IPS DF 19.7 (cell line): ENCODE results near the gene SLC5A12.

Experiments used
- DNase-seq: peaks from one replicate; pipeline ENCODE4 v3.0.0-alpha.2; 2013; ENCODE audit warnings: low read depth, low spot score

SLC5A12 gene

DNA sequence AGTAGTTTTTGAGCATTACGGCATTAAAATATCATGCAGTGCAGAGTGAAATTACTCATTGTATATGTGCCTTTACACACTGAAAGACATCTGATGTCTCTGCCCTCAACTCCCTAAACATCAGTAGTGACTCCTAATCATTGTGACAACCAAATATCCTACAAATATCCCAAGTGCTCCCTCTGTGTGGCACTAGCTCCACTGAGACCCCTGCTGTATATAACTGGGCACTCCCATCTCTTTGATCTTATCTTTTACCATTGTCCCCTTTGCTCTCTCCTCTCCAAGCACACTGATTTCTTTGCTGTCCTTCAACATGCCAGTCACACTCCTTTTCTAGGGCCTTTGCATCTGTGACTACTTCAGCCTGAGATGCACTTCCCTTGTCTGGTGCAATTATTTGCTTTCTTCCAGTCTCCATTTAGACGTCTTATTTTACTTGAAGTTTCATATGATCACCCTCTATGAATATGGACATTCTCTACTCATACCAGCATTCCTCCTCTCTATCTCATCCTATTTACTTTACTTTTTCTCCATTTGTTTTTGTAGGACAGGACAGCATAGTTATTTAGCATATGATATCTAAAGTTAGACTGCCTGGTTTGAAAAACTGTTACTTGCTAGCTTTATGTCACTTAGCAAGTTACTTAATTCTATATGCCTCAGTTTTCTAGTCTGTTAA lies 2.4 kb downstream of the SLC5A12 start:
- no peak for DNase-seq

DNA sequence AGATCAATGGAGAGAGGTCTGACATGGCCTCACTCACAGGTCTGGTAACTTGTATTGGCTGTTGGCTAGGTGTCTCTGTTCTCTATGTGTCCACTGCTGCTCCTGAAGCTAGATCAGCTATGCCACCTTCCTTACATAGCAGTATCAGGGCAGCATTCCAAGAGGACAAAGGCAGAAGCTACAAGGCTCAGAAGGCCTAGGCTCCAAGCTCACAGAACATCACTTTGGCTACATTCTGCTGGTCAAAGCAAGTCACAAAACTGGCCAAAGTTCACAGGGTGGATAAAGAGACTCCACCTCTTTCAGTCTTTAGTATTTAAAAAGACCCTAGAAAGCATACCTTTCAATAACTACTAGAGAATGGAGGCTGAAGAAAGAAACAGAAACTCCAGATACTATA lies 4.1 kb downstream of the SLC5A12 start:
- no peak for DNase-seq

DNA sequence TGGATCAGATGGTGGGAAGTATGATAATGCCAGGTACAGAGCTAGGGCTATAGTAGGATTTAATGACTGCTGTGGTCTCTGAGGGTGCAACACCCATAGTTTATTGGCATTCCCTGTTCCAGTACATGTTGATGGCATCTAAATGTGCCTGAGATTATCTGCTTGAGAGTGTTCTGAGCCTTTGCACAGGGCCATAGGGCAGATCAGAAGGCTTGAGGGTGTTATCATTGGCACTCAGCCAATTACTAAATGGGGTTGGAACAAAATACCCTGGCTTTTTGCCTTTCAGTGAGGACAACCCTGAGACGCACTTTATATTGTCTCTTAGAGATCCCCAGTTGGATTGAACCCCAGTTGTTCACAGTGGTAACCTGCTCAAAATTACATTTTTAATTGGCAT lies 6.7 kb downstream of the SLC5A12 start:
- DNase-seq: no peak

DNA sequence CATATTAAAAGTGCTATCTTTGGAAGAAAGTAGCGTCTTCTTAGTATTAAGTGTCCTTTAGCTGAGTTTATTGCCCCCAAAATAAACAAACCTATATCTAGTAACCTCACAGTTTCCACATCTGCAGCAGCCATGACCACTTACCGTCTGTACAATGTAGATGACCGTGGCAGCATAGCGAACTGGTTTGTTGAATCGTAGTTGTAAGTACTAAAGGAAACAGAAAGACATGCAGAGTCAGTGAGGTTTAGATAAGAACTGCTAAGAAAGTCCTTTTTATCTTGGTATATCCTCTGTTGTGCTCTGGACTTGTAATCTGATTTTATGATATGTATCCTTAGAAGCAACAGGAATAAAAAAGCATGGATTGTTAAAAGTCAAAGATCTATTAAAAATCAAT lies 9.4 kb downstream of the SLC5A12 start:
- no peak for DNase-seq

DNA sequence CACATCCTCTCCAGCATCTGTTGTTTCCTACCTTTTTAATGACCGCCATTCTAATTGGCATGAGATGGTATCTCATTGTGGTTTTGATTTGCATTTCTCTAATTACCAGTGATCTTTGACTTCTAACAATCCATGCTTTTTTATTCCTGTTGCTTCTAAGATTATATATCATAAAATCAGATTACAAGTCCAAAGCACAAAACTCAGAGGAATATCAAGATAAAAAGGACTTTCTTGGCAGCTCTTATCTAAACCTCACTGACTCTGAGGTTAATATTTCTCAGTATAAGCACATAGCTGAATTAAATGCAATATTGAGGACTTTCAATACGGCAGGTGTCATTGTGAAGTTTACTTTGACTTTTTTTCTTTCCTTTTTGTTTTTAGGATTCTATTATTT lies 11.4 kb downstream of the SLC5A12 start:
- DNase-seq: no peak

DNA sequence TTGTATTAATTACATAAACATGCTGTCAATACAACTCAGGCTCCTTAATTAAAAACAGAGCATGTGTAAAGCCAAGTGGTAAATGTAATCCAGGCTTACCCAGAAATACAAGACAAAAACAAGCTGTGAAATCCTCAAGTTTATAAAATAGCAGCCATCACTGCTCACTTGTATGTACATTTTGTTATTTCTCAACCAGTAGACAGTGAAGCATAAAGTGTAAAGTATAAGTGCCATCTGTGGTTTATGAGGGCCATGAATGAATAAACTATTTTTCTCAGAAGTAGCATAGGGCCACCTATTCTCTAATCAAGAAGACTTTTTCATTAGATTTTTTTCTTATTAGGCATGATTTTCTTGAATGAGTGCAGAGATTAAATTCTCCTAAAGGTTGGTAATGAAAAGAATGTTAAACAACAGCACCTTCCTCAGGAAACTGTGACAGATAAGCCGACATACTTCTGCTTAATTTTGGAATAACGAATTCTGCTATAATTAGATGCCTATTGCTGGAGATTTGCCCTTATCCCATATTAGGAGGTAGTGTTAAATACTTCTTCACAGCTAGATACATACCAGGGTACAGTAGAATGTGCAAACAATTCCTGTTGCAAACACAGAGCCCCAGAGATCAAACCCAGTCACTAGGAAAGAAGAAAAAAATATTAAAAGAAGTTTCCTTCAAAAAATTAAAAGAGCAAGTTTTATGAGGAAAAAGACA lies 13.0 kb downstream of the SLC5A12 start:
- DNase-seq: no peak

DNA sequence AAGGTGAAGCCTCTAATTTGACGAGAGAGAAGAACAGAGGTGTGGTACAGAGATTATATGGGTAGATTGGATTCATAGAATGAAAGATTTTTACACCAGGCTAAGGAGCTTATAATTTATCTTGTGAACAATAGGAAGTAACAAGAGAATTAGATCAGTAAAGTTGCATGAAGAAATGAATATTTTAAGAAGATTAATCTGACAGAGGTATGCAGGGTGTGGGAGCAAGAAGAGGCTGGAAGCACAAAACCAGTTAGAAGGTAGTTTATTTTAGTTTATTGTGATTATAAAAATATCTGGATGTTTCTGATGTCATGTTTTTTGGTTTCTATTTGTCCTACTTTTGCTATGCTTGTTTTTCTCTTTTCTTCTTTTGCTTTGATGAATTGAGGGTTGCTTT lies 15.7 kb downstream of the SLC5A12 start:
- DNase-seq: no peak

DNA sequence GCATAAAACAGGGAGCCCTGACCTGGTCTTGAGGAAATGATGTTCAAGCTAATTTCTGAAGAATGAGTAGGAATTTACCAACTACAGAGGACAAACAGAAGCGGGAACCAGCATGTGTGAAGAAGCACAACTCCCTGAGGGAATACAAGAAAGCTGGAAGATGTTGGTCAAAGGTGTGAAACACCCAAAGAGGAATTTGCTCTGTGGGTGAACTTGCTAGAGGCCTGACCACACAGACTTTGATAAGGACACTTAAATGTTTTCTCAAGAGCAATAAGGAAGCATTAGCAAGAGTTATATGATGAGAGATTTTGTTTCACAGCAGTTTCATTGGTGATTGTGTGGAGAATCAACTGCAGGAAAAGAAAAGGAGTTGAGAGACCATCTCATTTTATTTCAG lies 17.6 kb downstream of the SLC5A12 start:
- no peak for DNase-seq

DNA sequence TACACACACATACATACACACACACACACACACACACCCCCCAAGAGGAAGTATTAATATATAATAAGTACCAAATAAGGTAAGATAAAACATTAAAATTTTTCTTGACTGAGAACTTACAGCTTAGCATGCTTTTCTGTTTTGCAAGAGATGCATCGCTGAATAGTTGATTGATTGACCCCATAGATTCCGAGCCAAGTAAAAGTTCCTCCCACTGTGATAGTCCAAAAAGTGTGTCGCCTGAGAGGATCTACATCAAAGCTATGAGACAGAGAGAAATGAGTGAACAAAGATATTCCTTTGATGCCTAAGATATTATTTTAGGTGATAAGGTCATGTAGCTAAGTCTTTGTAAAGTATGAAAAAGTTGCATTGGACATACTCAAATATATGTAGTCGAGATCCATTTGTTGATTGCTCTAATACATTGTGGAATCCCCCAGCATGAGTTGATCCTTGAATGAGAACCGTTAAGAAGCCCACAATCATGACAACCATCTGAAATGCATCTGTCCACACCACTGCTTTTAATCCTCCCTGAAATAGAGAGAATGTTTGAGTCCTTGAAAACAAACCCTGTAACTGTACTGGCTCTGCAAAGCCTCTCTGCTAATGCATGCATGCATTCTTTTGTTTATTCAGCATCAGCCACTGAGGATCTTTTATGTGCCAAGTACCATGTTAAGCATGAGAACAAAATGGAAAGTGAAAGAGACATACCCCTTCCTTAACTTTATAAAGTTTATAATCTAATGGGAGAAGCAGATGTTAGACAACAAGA lies 18.3 kb downstream of the SLC5A12 start:
- DNase-seq: no peak

DNA sequence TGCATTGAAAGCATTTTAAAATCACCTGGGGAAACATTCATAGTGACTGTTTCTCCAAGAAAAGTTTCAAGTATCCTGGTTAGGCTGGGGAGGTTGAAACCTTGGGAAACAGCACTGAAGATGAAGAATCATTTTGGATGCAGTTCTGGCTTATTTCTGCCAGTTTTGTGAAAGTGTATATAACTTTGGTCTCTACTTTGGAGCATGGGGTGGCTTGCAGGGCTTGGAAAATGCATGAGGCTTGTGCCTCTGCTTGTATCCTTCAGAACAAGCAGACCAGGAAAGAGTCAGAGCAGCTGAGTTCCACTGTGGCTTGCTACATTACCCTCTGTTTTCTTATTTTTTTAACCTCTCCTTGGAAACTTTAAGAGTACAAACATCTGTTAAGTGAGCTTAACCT lies 19.5 kb downstream of the SLC5A12 start:
- DNase-seq: no peak

DNA sequence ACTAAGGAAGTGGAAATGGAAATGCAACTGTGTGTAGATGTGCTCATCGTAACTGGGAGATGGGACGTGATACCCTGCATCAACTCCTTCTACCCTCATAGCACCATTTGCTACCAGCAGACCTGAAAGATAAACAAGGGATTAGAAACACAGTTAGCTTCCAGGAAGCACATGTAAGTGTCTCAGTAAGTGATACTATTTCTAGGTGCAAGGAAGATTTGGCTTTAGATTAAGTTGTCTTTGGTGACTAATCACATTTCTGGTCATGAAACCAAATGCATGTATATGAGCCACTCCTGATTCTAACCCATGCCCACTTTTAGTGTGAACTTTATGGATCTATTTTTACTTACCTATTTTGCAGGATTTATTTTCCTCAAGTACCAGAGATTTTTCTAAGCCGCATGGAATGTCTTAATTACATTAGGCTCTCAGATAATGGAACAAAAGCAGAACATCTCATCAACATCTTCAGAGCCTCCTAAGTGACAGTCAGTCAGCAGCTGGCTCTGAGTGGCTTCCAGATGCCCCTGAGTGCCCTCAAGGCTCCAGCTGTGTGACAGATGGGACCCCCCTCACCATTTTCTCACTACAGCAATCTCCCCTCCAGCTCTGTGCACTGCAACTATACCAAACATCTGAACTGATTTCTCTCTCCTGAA lies 21.2 kb downstream of the SLC5A12 start:
- DNase-seq: no peak

DNA sequence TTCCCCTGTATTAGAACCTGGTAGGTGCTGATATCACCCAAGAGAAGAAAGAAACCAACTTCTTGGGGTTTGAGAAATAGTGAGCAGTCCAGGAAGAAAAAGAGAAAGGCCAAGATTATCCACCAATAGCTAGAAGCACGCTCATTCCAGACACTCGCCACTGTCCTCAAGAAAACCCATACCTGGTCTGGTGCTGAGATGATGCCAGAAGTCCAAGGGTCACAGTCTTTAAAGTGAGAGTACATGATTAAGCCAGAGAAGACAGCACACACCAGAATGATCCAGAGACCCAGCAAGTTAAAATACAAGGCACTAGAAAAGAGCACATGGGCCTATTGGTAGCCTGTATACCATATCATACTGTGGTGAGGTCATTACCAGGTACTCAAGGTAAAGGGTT lies 23.6 kb downstream of the SLC5A12 start:
- DNase-seq: no peak

DNA sequence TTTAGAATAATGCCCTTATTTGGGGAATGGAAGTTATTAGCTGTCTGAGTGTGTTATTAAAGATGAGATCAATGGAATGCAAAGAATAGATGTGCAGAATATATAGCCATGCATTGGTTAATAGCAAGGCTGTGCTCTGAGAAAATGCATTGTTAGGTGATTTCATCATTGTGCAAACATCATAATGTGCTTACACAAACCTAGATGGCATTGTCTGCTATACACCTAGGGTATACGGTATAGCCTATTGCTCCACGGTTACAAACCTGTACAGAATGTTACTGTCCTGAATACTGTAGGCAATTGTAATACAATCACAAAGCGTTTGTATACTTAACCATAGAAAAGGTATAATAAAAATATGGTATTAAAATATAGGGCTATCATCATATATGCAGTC lies 25.5 kb downstream of the SLC5A12 start:
- DNase-seq: no peak

DNA sequence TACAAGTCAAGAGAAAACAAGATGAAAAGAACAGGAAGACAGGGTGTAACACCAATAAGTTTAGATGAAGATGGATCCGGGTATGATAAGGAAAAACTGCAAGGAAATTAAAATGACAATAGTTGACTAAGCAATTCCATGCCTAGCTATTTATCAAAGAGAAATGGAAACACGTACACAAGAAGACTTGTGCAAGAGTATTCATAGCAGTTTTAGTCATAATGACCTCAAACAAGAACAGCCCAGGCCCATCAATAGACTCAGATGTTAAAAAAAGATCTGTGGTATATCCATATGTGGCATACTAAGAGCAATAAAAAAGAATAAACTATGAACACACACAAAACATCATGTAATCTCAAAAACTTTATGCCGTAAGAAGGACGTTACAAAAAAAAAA lies 33.2 kb downstream of the SLC5A12 start:
- DNase-seq: no peak

DNA sequence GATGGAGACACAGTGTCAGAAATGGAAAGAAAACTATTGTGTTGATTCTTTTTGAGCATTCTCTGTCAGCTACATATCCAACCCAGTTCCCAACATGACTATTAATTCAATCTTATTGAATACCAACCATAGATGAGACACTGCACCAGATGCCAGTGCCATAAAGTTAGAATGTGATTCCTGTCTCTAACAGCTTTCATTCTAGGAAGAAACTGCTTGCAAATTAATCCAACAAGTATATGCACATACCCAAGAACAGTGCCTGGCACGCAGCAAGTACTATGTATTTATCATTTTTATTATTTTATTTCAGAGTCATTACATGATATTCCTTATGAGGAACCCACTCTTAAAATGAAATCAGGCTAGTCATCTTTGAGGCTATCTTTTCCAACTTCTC lies 34.5 kb downstream of the SLC5A12 start:
- DNase-seq: no peak

DNA sequence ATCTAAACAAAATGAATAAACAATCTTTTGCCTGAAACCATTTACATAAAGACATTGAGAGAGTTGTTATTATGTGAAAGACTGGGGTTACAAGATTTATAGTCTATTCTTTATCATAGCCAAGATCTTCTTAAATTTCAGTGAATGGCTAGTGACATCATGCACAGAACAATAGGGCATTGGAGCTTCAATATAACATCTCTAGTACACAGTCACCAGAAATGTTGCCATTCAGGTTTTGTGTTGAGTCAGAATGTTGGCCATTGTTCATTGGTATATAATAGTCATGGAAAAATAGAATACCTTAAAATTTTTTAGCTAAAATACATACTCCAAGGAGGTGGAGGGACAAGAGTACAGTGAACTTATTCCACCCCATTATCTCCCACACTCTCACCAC lies 44.3 kb downstream of the SLC5A12 start:
- no peak for DNase-seq

DNA sequence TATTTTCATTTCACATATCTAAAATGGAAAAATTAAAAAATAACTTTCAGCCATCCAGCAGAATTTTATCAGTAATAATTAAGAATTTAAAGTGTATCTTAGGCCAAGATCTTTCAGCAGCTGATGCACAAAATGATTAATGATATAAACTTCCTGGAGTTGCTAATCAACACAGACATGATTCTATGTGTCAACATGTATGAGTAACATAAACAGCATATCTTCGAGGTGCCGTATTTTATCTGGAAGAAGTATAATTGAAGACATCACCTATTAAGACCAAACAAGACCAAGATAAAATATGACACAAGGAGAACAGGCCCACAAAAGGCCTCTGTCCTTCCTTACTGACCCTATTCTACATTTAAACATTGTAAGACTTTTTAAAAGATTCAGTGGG lies 45.2 kb downstream of the SLC5A12 start:
- no peak for DNase-seq

DNA sequence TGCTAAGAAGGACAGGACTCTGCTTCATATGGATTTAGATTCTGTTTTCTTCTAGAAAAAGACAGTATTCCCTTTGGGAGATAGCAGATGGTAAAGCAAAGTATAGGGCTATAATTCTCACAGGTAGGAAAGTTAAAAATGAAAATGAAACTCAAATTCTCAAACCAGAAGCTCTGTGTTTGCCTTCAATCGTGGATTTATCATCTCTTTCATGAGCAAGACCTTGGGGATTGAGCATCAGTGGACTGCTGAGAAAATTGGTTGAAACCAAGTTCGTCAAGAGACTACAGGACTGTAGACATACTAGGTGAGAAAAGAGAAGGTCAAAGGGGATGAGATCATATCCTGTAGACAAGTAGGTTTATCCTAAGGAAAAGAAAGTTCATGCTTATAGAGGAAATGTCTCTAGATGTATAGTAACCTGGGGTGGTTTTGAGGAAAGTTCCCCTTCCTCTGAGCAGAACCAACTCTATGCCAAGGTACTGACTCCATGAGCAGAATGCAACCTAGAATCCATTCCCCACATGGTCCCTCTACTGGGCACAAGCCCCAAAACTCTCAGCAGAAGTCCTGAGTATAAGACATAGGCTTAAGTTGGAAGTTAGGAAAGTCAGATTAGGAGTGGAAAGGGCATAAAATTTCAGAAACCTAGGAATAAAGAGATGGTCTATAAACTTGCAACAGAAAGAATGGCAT lies 46.5 kb downstream of the SLC5A12 start:
- DNase-seq: no peak

DNA sequence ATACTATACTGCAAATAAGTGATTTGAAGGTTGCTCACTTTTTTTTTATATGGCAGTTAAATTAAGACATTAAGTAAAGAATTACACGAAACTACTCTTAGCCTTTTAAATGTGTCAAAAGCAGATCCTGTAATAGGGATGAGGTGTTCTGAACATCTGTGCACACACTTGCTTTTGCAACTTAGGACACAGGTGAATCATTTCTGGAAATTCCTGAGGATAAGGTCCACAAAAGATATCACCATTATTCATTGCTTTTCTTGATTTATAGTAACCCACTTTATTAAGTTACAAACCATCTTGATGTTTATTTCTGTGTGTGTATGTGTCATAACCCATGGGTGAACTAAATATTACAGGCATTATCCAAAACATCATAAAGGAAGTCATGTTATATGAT lies 55.9 kb downstream of the SLC5A12 start:
- no peak for DNase-seq

DNA sequence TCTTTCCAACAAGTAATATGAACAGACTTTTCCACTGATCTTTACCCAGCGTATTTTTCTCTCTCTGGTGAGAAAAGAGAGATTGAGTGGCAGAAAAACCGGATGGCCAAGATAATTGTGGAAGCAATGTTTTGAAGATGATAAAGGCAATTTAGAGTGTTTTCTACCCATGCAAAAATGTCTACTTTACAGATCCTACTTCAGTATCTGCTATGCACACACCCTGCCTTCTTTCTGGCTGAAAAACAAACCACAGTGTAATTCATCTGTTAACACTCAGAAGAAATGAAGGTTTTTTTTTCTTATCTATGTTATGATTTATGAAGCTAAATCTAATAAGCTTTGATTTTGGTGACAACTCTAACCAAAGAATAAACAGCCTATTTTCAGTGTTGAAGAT lies 56.8 kb downstream of the SLC5A12 start:
- DNase-seq: no peak

DNA sequence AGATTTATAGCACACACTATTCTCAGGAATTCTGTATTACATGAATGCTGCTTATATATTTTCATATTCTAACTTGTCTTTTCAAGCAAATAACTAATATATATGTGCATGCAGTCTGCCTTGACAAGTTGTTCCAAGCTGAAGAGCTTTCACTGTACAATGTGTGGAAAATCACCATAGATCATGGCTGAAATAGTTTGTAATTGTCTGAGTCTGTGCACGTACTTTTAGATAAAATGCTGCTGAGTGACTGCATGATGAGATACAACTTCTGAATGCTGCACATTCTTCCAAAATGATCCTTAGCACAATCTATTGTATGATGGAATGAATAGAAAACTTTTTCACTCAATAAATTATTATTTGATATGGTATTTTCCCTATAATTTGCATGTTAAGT lies 58.9 kb downstream of the SLC5A12 start:
- DNase-seq: no peak

DNA sequence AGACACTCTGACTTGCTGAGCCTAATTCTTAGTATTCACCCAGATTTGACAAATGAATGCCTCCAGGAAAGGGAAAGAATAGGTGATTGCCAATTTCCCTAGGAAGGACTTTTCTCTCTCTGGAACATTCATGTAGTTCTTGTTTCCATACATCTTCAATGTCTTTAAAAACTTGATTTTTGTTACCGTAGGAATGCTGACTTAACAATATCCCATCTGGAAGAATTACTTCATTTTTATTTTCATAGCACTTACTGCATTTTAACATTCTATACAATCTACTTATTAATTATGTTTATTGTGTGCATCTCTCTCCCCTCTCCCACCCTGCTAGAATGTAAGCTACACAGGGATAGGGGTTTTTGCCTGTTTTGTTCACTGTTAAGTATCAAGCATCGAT lies 66.6 kb downstream of the SLC5A12 start:
- no peak for DNase-seq
